Smooth muscle cell (in vitro differentiated cells): ENCODE results near the gene CALHM1. TPM values are rescaled to one million over a fixed set of nuclear protein-coding genes. Genes with fewer than 3 reads are reported as not detected.
"Not testable (repeated sequence)": the region's sequence is repeated elsewhere in the genome, so short reads cannot be mapped to it uniquely, and the experiment has no call there.

Source experiments
- DNase-seq: peaks from one replicate; lab custom pipeline; 2025; ENCODE audit not compliant: unreplicated experiment; lab: John Stamatoyannopoulos, UW
- H2AFZ ChIP-seq: fragments of 200-600 bp; sonication (generic); 2 replicates; pipeline ENCODE4 v1.6.0; 2016; ENCODE audit warnings: antibody characterized with exemption, low read depth, mild to moderate bottlenecking
- H3F3A ChIP-seq: fragments of 200-600 bp; sonication (generic); 2 replicates; pipeline ENCODE4 v1.6.0; 2017; ENCODE audit warnings: antibody characterized with exemption, low read depth
- H3K27ac ChIP-seq: fragments of 200-600 bp; sonication (generic); 2 replicates; pipeline ENCODE4 v1.5.1; 2016; ENCODE audit warnings: low read depth, mild to moderate bottlenecking
- H3K27me3 ChIP-seq: fragments of 200-600 bp; sonication (generic); 2 replicates; pipeline ENCODE4 v1.6.1; 2016; ENCODE audit warnings: low read depth, mild to moderate bottlenecking
- H3K36me3 ChIP-seq: fragments of 200-600 bp; sonication (generic); 2 replicates; pipeline ENCODE4 v1.5.1; 2016; ENCODE audit warnings: low read depth
- H3K4me1 ChIP-seq: fragments of 200-600 bp; sonication (generic); 2 replicates; pipeline ENCODE4 v1.5.1; 2016; ENCODE audit warnings: low read depth
- H3K4me2 ChIP-seq: fragments of 200-600 bp; sonication (generic); 2 replicates; pipeline ENCODE4 v1.6.0; 2016; ENCODE audit warnings: mild to moderate bottlenecking
- H3K4me3 ChIP-seq: fragments of 200-600 bp; sonication (generic); 2 replicates; pipeline ENCODE4 v1.5.1; 2016; ENCODE audit warnings: mild to moderate bottlenecking
- H3K79me2 ChIP-seq: fragments of 200-600 bp; sonication (generic); 2 replicates; pipeline ENCODE4 v1.6.0; 2016; ENCODE audit warnings: low read depth, mild to moderate bottlenecking
- H3K9ac ChIP-seq: fragments of 200-600 bp; sonication (generic); 2 replicates; pipeline ENCODE4 v1.6.0; 2016; ENCODE audit warnings: low read depth
- H3K9me3 ChIP-seq: fragments of 200-600 bp; sonication (generic); replicated peaks from 2 replicates; pipeline ENCODE4 v1.5.1; 2016; ENCODE audit warnings: low read depth
- H4K20me1 ChIP-seq: fragments of 200-600 bp; sonication (generic); 2 replicates; pipeline ENCODE4 v1.6.0; 2016; ENCODE audit warnings: low read depth
- WGBS: methylation state at CpG from one replicate; pipeline ENCODE4 v1.1.7; 2016; ENCODE audit warnings: low lambda C conversion rate; 5-methylcytosine and 5-hydroxymethylcytosine counted together
- polyA plus RNA-seq: library from polyadenylated mRNA; unstranded; fragments of >200 nt; fragmentation: Nextera tagmentation; extraction: Ambion mirVana; gene quantifications from 2 replicates; pipeline ENCODE4 v1.2.1, GENCODE V29; 2016
- total RNA-seq: library from RNA; depleted of rRNA; stranded (reverse); fragments of >200 nt; gene quantifications from 2 replicates; pipeline ENCODE4 v1.2.3, GENCODE V29; 2014
- TF ChIP-seq, protein P1 (sequence below): fragments of 200-600 bp; sonication (generic); IDR thresholded peaks from 2 replicates; pipeline ENCODE4 v1.5.1; 2017; ENCODE audit warnings: borderline replicate concordance, mild to moderate bottlenecking, antibody characterized with exemption; ENCODE audit not compliant: insufficient read depth, poor library complexity, severe bottlenecking

Gene CALHM1
- total and polyA plus RNA-seq, 2 experiments from 2014 or later, result 0.05 TPM; not detected in 1

DNA sequence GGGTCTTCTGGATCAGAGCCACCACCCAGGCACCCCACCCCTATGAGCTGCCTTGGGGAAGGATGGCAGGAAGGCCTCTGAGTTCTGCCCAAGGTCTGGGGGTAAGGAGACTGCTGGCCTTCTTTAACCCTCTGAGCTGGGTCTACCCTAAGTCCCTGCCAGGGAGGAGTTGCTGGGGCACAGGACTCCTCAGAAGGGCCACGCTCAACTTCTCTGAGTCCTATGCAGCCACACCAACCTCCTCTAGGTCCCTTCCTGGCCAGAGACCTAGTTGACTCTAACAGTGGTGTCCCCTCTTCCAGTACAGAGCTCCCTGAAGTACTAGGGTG is 32.2 kb upstream of the CALHM1 start:
- Histone ChIP-seq H3K27ac (no peak overlapping the region), H3K79me2 (no peaks in the 10 kb centered on the region), H3K36me3 (no peaks in the 10 kb centered on the region), H3K4me3 (no peak overlapping the region), H3K27me3 (peaks cover 22% of the 10 kb centered on the region), H3K4me2 (no peak overlapping the region), H3K4me1 (peaks cover 4% of the 10 kb centered on the region), H3K9ac (no peak overlapping the region), H3F3A (peaks cover 12% of the 10 kb centered on the region), H4K20me1 (no peaks in the 10 kb centered on the region), H2AFZ (no peak overlapping the region), H3K9me3 (no peaks in the 10 kb centered on the region)
- DNase-seq, result no peak
- TF ChIP-seq, protein P1, sequence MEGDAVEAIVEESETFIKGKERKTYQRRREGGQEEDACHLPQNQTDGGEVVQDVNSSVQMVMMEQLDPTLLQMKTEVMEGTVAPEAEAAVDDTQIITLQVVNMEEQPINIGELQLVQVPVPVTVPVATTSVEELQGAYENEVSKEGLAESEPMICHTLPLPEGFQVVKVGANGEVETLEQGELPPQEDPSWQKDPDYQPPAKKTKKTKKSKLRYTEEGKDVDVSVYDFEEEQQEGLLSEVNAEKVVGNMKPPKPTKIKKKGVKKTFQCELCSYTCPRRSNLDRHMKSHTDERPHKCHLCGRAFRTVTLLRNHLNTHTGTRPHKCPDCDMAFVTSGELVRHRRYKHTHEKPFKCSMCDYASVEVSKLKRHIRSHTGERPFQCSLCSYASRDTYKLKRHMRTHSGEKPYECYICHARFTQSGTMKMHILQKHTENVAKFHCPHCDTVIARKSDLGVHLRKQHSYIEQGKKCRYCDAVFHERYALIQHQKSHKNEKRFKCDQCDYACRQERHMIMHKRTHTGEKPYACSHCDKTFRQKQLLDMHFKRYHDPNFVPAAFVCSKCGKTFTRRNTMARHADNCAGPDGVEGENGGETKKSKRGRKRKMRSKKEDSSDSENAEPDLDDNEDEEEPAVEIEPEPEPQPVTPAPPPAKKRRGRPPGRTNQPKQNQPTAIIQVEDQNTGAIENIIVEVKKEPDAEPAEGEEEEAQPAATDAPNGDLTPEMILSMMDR, result no peak
- WGBS, result 94% methylated on average over 1 of the region's 1 CpG

DNA sequence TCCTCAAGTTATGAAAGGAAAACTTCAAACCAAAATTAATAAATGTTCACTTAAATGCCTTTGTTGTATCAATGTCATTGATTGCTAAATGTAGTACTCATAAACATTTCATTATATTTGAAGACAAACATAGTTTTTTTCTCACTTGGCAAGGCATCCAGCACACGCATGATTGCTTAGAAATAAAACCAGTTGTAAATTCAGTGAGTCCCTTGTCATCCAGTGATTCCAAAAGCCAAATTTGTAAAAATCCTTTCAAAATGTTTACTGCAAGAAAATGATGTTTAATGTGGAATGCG is 28.7 kb upstream of the CALHM1 start:
- H3K79me2 ChIP-seq, result no peaks in the 10 kb centered on the region
- peaks cover 3% of the 10 kb centered on the region for H3K4me1 ChIP-seq
- H3K27me3 ChIP-seq, result no peaks in the 10 kb centered on the region
- no peaks in the 10 kb centered on the region for H4K20me1 ChIP-seq
- H3K9ac ChIP-seq, result no peak overlapping the region
- H3K4me3 ChIP-seq, result no peak overlapping the region
- H3K9me3 ChIP-seq, result no peaks in the 10 kb centered on the region
- H3K27ac ChIP-seq, result no peak overlapping the region
- TF ChIP-seq, protein P1, result no peak
- no peak overlapping the region for H2AFZ ChIP-seq
- 93% methylated on average over 2 of the region's 2 CpGs for WGBS
- no peaks in the 10 kb centered on the region for H3K36me3 ChIP-seq
- peaks cover 3% of the 10 kb centered on the region for H3F3A ChIP-seq
- DNase-seq, result no peak
- no peak overlapping the region for H3K4me2 ChIP-seq

DNA sequence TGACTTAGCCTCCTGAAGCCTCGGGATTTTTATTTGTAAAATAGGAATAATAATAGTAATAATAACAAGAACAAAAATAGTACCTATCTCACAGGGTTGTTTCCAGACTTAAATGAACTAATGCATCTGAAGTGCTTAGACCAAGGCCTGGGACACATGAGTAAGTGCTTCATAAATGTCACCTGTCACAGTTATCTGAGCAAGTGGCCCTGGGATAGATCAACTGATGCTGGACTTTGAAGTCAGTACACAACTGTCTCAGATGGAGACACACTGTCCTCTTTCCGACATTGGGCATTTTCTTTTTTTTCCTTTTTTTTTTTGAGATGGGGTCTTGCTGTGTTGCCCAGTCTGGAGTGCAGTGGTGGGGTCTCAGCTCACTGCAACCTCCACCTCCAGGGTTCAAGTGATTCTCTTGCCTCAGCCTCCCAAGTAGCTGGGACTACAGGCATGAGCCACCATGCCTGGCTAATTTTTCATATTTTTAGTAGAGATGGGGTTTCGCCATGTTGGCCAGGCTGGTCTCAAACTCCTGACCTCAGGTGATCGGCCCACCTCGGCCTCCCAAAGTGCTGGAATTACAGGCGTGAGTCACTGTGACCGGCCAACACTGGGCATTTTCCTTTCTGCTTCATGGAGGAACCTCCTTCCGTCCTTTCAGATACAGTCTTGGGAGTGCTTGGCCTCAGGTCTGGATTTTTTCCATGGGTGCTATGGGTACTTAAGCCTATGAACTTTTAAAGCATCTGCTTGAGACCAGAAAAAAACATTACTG is 28.1 kb upstream of the CALHM1 start:
- H3F3A ChIP-seq, H3K9me3 ChIP-seq, H3K4me2 ChIP-seq, H3K79me2 ChIP-seq, H3K4me3 ChIP-seq, H2AFZ ChIP-seq, H4K20me1 ChIP-seq, H3K27ac ChIP-seq, DNase-seq, H3K36me3 ChIP-seq, H3K4me1 ChIP-seq, H3K9ac ChIP-seq, H3K27me3 ChIP-seq: not testable (repeated sequence)
- 90% methylated on average over 8 of the region's 8 CpGs for WGBS

DNA sequence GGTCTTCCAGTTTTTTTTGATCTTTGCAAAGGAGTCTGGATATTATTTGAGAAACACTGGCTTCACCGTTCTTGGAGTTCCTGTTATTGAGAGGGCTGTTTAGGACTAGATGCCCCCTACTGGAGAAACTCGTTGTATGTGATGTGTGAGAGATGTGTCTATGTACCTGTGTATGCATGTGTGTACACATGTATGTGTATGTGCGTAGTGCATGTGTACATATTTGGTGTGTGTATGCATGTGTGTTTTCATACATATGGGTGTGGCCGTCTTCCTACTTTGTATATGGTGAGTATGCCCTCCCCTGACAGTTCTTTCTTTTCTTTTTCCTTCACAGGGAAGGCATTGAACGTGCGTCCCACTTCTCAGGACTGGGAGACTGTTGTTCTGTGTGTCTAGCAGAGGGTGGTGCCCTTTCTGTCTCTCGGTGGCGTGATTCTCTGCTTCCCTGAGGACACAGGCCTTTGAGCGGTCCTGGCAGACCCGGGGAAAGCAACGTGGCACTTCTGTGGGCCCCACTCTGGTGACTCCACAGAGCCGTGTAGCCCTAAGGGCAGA is 23.4 kb upstream of the CALHM1 start:
- TF ChIP-seq, protein P1, result peak; percentile 54
- H2AFZ ChIP-seq, result no peak overlapping the region

More for the DNA sequence above, 23.4 kb upstream of the CALHM1 start:
- Histone ChIP-seq H3F3A (no peaks in the 10 kb centered on the region), H3K4me1 (no peaks in the 10 kb centered on the region), H3K36me3 (no peaks in the 10 kb centered on the region), H4K20me1 (no peaks in the 10 kb centered on the region), H3K9ac (no peak overlapping the region), H3K4me3 (no peak overlapping the region), H3K27ac (no peak overlapping the region), H3K27me3 (no peaks in the 10 kb centered on the region), H3K9me3 (no peaks in the 10 kb centered on the region), H3K79me2 (no peaks in the 10 kb centered on the region), H3K4me2 (no peak overlapping the region)
- DNase-seq, result no peak
- WGBS, result 64% methylated on average over 12 of the region's 12 CpGs
